T-cell (primary cell): ENCODE measurements around the gene CKMT2. TPM values are rescaled to one million over a fixed set of nuclear protein-coding genes. Genes with fewer than 3 reads are reported as not detected.
"Not testable (repeated sequence)": the region's sequence is repeated elsewhere in the genome, so short reads cannot be mapped to it uniquely, and the experiment has no call there.

Source experiments
- ATAC-seq, 4 experiments: fragments of 200-7000 bp in 3 of 4; fragments of 150-1000 bp in 1 of 4; cut with Tn5 transposase; replicated peaks in 1 of 4; 1 replicate in 3 of 4; 2 replicates in 1 of 4; pipeline ENCODE4 v1.10.0; 2021; ENCODE audit warnings: moderate library complexity in 3 of 4, mild to moderate bottlenecking in 2 of 4, moderate number of reproducible peaks in 1 of 4
- CTCF ChIA-PET, 2 donors: fragments of 300-600 bp; sonication (Branson Sonifier 250); formaldehyde crosslinking; loops; one replicate each; lab custom pipeline; 2022; ENCODE audit warnings: antibody characterized with exemption in 2 of 2; lab: Charles Lee
- POLR2A ChIA-PET, 2 donors: fragments of 300-600 bp; sonication (Branson Sonifier 250); formaldehyde crosslinking; loops; one replicate each; lab custom pipeline; 2022; ENCODE audit warnings: antibody characterized with exemption in 2 of 2; lab: Charles Lee
- DNase-seq, 35 experiments: peaks; one replicate each; pipeline versions ENCODE4 v3.0.0 to v3.0.0-alpha.2; 2013 to 2023
- H3K27ac ChIP-seq: one replicate; pipeline ENCODE4 v1.5.1; 2013; ENCODE audit warnings: low read length
- H3K27me3 ChIP-seq, 2 experiments: replicated peaks in 1 of 2; 1 replicate in 1 of 2; 2 replicates in 1 of 2; pipeline versions ENCODE4 v1.6.1 to v1.7.0; 2013; ENCODE audit warnings: low read length in 1 of 2, mixed read lengths in 1 of 2; ENCODE audit not compliant: control insufficient read depth in 2 of 2, insufficient read depth in 2 of 2; ENCODE audit errors: extremely low read depth in 1 of 2
- H3K36me3 ChIP-seq, 2 donors: 1 replicate in 1 of 2; 2 replicates in 1 of 2; pipeline versions ENCODE4 v1.6.1 to v1.7.0; 2013; ENCODE audit warnings: low read length in 1 of 2; ENCODE audit not compliant: control insufficient read depth in 2 of 2, insufficient read depth in 1 of 2; ENCODE audit errors: extremely low read depth in 1 of 2
- H3K4me1 ChIP-seq, 2 experiments: 1 replicate in 1 of 2; 2 replicates in 1 of 2; pipeline versions ENCODE4 v1.6.1 to v1.7.0; 2013; ENCODE audit warnings: low read length in 2 of 2, mixed read lengths in 1 of 2; ENCODE audit not compliant: insufficient read depth in 2 of 2, control insufficient read depth in 1 of 2; ENCODE audit errors: extremely low read depth in 1 of 2
- H3K4me3 ChIP-seq, 2 donors: 1 replicate in 1 of 2; 2 replicates in 1 of 2; pipeline versions ENCODE4 v1.5.1 to v1.7.0; 2013; ENCODE audit warnings: mild to moderate bottlenecking in 2 of 2, low read length in 1 of 2, moderate library complexity in 1 of 2; ENCODE audit not compliant: control insufficient read depth in 1 of 2; ENCODE audit errors: extremely low read depth in 1 of 2
- H3K9me3 ChIP-seq: 2 replicates; pipeline ENCODE4 v1.7.0; 2013
- H3K27ac Mint-ChIP-seq, 2 donors: one replicate each; pipeline ENCODE4 v1.8.0; 2020 to 2021; ENCODE audit warnings: mild to moderate bottlenecking in 2 of 2, mixed read lengths in 2 of 2
- H3K27me3 Mint-ChIP-seq, 2 donors: one replicate each; pipeline ENCODE4 v1.8.0; 2021 to 2022; ENCODE audit warnings: mixed read lengths in 2 of 2
- H3K36me3 Mint-ChIP-seq: one replicate; pipeline ENCODE4 v1.8.0; 2021; ENCODE audit warnings: mixed read lengths
- H3K4me1 Mint-ChIP-seq, 3 donors: one replicate each; pipeline ENCODE4 v1.8.0; 2020 to 2022; ENCODE audit warnings: mixed read lengths in 3 of 3, mild to moderate bottlenecking in 1 of 3
- H3K4me3 Mint-ChIP-seq, 3 donors: one replicate each; pipeline ENCODE4 v1.8.0; 2020 to 2022; ENCODE audit warnings: mild to moderate bottlenecking in 3 of 3, mixed read lengths in 3 of 3, moderate library complexity in 3 of 3
- H3K9me3 Mint-ChIP-seq, 3 donors: one replicate each; pipeline ENCODE4 v1.8.0; 2020 to 2022; ENCODE audit warnings: mixed read lengths in 3 of 3
- WGBS: methylation state at CpG from one replicate; pipeline ENCODE4 v1.1.5; 2013; ENCODE audit warnings: missing lambda C conversion rate; ENCODE audit not compliant: insufficient coverage; 5-methylcytosine and 5-hydroxymethylcytosine counted together
- total RNA-seq, 35 experiments: library from RNA in 6 of 35; stranded (reverse) in 6 of 35; fragments of 120-200 nt in 1 of 35; gene quantifications; one replicate each; pipeline versions ENCODE4 v1.2.1 to v1.2.4 and lab custom pipeline; 2013 to 2026

The CKMT2 gene
- total RNA-seq, 5 donors from 2014 or later (not counting 1 experiment from before 2014, with no cell fraction given): 0.38 to 0.58 (median 0.40) TPM; not detected in 2

DNA sequence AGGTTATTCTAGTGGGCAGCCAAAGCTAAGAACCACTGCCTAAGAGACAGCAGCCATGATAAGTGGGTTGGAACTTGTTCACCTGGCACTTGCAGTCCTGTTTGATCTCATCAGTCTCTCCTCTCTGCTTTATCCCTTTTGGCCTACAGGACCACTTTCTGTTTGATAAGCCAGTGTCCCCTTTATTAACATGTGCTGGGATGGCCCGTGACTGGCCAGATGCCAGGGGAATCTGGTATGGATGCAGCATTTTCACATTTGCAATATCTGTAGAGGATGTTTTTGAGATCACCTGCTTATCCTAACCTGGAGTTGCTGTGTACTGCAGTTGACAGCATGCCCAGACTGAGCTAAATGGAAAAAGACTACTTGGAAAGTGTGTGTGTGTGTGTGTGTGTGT, 23.6 kb downstream of the CKMT2 start:
- DNase-seq: no peak
- no peak overlapping the region for H3K4me3 ChIP-seq
- no peaks in the 10 kb centered on the region for H3K27me3 ChIP-seq
- H3K4me1 Mint-ChIP-seq: peaks cover 0 to 7% (median 2%) of the 10 kb centered on the region in 3 donors
- H3K4me3 Mint-ChIP-seq: no peak overlapping the region
- no peaks in the 10 kb centered on the region for H3K9me3 ChIP-seq
- 88% methylated on average over 1 of the region's 1 CpG for whole genome bisulfite sequencing
- peaks cover 53% of the 10 kb centered on the region for H3K36me3 Mint-ChIP-seq
- CTCF ChIA-PET: interaction anchor here in 1 of 2 donors (0.5 to 0.6 kb wide), 2 partner anchors 30 to 39 kb away, joined by 3 to 5 read pairs; no protein-coding TSS in a partner anchor
- H3K27ac Mint-ChIP-seq: no peak overlapping the region
- H3K9me3 Mint-ChIP-seq: peaks cover 9 to 19% (median 11%) of the 10 kb centered on the region in 3 donors
- no peaks in the 10 kb centered on the region for H3K4me1 ChIP-seq
- ATAC-seq: no peak
- H3K36me3 ChIP-seq: no peaks in the 10 kb centered on the region
- POLR2A ChIA-PET: no interaction called here
- no peak overlapping the region for H3K27ac ChIP-seq
- no peaks in the 10 kb centered on the region for H3K27me3 Mint-ChIP-seq

DNA sequence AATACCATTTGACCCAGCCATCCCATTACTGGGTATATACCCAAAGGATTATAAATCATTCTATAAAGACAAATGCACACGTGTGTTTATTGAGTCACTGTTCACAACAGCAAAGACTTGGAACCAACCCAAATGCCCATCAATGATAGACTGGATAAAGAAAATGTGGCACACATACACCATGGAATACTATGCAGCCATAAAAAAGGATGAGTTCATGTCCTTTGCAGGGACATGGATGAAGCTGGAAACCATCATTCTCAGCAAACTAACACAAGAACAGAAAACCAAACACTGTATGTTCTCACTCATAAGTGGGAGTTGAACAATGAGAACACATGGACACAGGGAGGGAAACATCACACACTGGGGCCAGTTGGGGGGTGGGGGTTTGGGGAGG, 29.7 kb downstream of the CKMT2 start:
- H3K4me1 ChIP-seq, DNase-seq, ATAC-seq, H3K9me3 ChIP-seq, H3K4me3 Mint-ChIP-seq, H3K27me3 Mint-ChIP-seq, H3K27me3 ChIP-seq, H3K36me3 ChIP-seq, H3K4me3 ChIP-seq, CTCF ChIA-PET, POLR2A ChIA-PET, H3K27ac ChIP-seq, H3K27ac Mint-ChIP-seq: not testable (repeated sequence)
- Mint-ChIP-seq H3K36me3 (peaks cover 72% of the 10 kb centered on the region), H3K9me3 (peaks cover 12 to 37% (median 20%) of the 10 kb centered on the region in 3 donors), H3K4me1 (peaks cover 0 to 16% (median 0%) of the 10 kb centered on the region in 3 donors)
- WGBS: no CpG with 5 or more reads among the region's 1 CpG

DNA sequence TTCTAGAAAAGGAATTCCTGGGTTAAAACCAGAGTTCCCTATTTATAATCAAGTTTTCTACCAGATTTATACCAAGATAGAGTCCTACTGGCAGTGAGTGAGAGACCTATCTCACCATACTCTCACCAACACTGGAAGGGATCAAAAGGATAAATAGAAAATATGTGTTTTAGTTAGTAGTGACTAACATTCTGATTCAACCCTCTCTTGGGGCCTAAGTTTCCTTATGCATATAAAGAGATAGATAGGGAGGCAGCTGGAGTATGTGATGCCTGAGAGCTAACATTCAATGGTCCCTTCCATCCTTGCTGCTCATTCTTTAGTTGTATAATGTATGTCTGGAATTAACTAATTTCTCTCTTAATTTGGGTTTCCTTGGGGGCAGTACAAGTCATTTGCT, 32.0 kb downstream of the CKMT2 start:
- Histone ChIP-seq H3K4me3 (no peak overlapping the region), H3K36me3 (no peaks in the 10 kb centered on the region), H3K9me3 (peaks cover 5% of the 10 kb centered on the region), H3K4me1 (no peaks in the 10 kb centered on the region), H3K27ac (no peak overlapping the region), H3K27me3 (no peaks in the 10 kb centered on the region)
- POLR2A ChIA-PET: no interaction called here
- no peak for DNase-seq
- Mint-ChIP-seq H3K27ac (no peak overlapping the region), H3K36me3 (peaks cover 58% of the 10 kb centered on the region), H3K4me1 (peaks cover 4 to 16% (median 9%) of the 10 kb centered on the region in 3 donors), H3K9me3 (peaks cover 7 to 32% (median 15%) of the 10 kb centered on the region in 3 donors), H3K4me3 (no peak overlapping the region), H3K27me3 (no peaks in the 10 kb centered on the region)
- no peak for ATAC-seq
- CTCF ChIA-PET: no interaction called here

DNA sequence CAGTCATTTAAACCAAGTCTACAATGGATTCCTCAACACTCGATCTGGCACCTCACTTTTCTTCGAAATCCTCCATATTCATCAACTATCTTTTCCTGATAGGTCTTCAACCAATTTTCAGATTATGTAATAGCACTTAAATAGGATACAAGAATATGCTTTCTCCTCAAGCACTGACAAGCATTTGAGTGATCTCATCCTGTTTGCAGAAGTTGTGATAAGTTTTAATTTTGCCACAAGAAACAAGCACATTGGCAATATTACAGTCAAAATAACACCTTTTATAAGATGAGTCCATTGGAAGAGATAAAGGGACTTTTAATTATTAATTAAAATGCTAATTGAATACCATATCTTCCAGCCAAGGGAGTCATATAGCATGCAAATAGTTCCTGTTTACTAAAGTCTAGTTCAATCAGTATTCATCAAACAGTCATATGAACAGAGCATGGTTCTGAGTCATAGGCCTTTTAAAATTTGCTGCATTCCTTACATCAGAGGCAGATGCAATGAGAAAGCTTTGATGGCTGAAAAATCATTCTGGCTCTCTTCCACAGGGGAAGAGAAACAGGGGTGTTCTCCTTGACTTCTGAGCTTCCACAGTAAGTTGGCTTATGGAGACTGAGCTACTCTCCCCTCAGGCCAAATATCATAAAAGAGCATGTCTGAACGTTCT, 35.5 kb downstream of the CKMT2 start:
- H3K4me1 Mint-ChIP-seq: peaks cover 8 to 31% (median 13%) of the 10 kb centered on the region in 3 donors
- no peak for ATAC-seq
- ChIA-PET POLR2A (interaction anchor here in 1 of 2 donors (0.5 kb wide), 1 partner anchor 1954 kb away, joined by 3 read pairs; no protein-coding TSS in a partner anchor), CTCF (no interaction called here)
- Histone ChIP-seq H3K4me3 (no peak overlapping the region), H3K27ac (no peak overlapping the region), H3K27me3 (no peaks in the 10 kb centered on the region), H3K9me3 (peaks cover 1% of the 10 kb centered on the region), H3K36me3 (no peaks in the 10 kb centered on the region), H3K4me1 (no peaks in the 10 kb centered on the region)
- no peaks in the 10 kb centered on the region for H3K27me3 Mint-ChIP-seq
- H3K4me3 Mint-ChIP-seq: no peak overlapping the region
- peaks cover 15 to 30% (median 17%) of the 10 kb centered on the region in 3 donors for H3K9me3 Mint-ChIP-seq
- WGBS: 88% methylated on average over 1 of the region's 3 CpGs
- no peak for DNase-seq
- peaks cover 59% of the 10 kb centered on the region for H3K36me3 Mint-ChIP-seq
- no peak overlapping the region for H3K27ac Mint-ChIP-seq

DNA sequence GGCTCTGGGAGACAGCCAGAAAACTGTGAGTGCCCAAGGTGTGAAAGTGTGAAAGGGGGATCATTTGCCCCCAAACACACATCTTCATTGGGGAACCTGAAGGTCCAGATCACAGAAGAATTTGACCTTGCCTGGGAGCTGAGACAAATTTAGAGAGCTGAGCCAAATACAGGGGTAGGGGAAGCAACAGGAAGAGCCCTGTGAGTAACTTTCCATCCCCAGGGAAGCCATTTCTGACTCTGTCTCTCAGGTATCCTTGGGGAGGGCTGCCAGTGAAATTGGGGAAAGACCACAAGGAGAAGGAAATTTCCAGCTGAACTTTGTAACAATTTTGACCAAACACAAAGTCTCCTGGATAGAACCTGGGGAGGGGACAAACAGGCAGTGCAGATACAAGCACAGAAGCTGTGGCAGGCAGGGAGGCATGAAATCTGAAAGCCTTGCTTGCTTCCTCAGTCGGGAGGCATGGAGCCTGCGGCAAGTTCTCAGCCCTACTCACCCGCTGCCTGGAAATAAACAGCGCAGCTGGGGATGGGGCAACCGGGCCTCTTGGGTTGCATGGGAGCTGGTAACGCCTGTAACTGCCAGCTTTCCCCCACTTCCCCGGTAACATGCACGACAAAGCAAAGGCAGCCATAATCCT, 36.8 kb downstream of the CKMT2 start:
- no peak for DNase-seq
- Histone ChIP-seq H3K27ac (no peak overlapping the region), H3K27me3 (no peaks in the 10 kb centered on the region), H3K4me3 (no peak overlapping the region), H3K4me1 (no peaks in the 10 kb centered on the region), H3K9me3 (no peaks in the 10 kb centered on the region), H3K36me3 (no peaks in the 10 kb centered on the region)
- Mint-ChIP-seq H3K4me1 (peaks cover 8 to 36% (median 16%) of the 10 kb centered on the region in 3 donors), H3K9me3 (peaks cover 19 to 34% (median 21%) of the 10 kb centered on the region in 3 donors), H3K27ac (no peak overlapping the region), H3K36me3 (peaks cover 58% of the 10 kb centered on the region), H3K27me3 (no peaks in the 10 kb centered on the region), H3K4me3 (no peak overlapping the region)
- 95% methylated on average over 7 of the region's 8 CpGs for WGBS
- ATAC-seq: no peak
- POLR2A ChIA-PET: no interaction called here
- CTCF ChIA-PET: interaction anchor here in 1 of 2 donors (0.6 kb wide), 1 partner anchor 41 kb away, joined by 3 read pairs; no protein-coding TSS in a partner anchor

DNA sequence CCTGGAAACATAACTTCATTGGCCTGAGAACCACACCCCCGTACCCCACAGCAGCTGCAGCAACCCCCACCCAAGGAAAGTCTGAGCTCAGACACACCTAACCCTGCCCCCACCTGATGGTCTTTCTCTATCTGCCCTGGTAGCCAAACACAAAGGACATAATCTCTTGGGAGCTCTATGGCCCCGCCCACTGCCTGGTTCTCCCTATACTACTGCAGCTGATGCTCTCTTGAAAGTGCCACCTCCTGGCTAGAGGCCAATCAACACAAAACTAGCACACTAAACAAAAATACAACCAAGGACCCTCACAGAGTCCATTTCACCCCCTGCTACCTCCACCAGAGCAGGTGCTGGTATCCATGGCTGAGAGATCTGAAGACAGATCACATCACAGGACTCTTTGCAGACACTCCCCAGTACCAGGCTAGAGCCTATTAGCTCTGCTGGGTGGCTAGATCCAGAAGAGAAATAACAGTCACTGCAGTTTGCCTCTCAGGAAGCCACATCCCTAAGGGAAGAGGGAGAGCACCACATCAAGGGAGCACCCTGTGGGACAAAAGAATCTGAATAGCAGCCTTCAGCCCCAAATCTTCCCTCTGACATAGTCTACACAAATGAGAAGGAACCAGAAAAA, 37.4 kb downstream of the CKMT2 start:
- H3K4me3 ChIP-seq, H3K27me3 ChIP-seq, H3K9me3 ChIP-seq, DNase-seq, H3K36me3 ChIP-seq, H3K27ac ChIP-seq, H3K27me3 Mint-ChIP-seq, H3K4me3 Mint-ChIP-seq, H3K4me1 ChIP-seq, ATAC-seq, H3K27ac Mint-ChIP-seq, POLR2A ChIA-PET: not testable (repeated sequence)
- 94% methylated on average over 2 of the region's 2 CpGs for WGBS
- CTCF ChIA-PET: interaction anchor here in 1 of 2 donors (0.6 kb wide), 1 partner anchor 42 kb away, joined by 3 read pairs; no protein-coding TSS in a partner anchor
- peaks cover 8 to 40% (median 16%) of the 10 kb centered on the region in 3 donors for H3K4me1 Mint-ChIP-seq
- H3K9me3 Mint-ChIP-seq: peaks cover 17 to 40% (median 23%) of the 10 kb centered on the region in 3 donors
- H3K36me3 Mint-ChIP-seq: peaks cover 59% of the 10 kb centered on the region
